Stimulated activated CD8-positive, alpha-beta memory T cell treated with anti-CD3 and anti-CD28 coated beads, Interleukin-2, amount 100 ng/mL, for 48 hours (primary cell): ENCODE data around the gene EXOC5.
"Not testable (repeated sequence)": the region's sequence is repeated elsewhere in the genome, so short reads cannot be mapped to it uniquely, and the experiment has no call there.

Source experiments
- DNase-seq, 2 donors: peaks; one replicate each; pipeline ENCODE4 v3.0.0-alpha.2; 2020; ENCODE audit warnings: low read depth in 2 of 2

Gene EXOC5

GRCh38 chr14:57254884-57255283, 13.8 kb downstream of the EXOC5 start:
- no peak for DNase-seq

DNA sequence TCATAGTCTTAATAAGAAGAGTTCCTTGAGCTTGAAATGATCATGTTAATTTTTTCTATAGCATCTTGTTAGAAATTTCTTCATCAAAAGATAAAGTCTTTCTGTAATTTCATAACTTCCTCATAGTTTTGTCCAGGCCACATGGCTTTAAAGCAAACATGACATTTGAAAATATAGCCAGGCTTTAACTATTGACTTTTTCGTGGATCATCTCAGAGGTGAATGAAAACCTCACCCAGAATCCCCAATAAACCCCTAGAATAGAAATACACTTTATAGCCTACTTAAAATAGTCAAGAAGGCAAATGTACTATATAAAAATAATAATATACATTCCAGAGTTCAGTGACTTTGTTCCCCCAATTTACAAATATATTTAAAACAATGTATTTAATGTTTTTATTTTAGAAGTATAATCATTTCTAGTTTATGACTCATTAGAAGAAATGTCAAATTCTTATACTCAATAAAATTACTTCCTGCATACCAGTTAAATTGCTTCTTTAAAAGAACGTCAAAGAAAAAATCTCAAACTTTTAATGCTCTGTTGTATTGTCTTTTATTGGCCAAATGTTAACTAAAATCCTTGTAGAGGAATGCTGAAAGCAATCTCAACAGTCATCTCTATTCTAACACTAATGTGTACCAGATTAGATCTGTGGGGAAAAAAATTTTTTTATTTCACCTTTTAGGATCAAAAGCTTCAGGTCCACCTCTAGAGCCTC, 21.6 kb downstream of the EXOC5 start:
- DNase-seq = no peak

- no peak for DNase-seq
Measured at GRCh38 chr14:57245941-57246340, 22.8 kb downstream of the EXOC5 start.

DNA sequence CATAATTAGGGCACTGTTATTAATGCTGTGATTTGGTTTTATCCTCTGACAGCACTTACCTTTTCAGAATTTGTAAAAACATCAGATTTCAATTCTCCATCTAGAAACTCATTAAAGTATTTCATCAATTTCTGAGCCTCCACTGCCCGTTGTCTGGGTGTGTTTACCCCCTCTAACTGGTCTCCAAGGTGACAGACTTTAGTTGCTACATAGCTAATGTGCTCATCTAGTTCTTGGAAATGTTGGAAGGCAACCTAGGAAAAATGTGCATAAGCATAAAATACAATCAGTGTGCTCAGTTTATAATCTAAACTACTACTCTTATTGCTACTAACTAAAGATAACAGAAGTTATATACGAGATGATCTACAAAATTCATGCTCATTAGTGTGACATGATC, 24.6 kb downstream of the EXOC5 start:
- no peak for DNase-seq

GRCh38 chr14:57243320-57243719, 25.4 kb downstream of the EXOC5 start:
- DNase-seq = no peak

DNA sequence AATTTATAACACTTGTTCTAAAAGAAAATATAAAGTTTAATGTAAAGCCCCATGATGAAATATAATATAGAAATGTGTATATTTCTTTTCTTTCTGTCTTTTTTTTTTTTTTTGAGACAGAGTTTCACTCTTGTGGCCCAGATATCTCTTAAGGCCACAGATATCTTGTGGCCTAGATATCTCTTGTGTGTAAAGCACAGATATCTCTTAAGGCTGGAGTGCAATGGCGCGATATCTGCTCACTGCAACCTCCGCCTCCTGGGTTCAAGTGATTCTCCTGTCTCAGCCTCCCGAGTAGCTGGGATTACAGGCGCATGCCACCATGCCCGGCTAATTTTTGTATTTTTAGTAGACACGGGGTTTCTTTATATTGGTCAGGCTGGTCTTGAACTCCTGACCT, 28.6 kb downstream of the EXOC5 start:
- DNase-seq = not testable (repeated sequence)

DNA sequence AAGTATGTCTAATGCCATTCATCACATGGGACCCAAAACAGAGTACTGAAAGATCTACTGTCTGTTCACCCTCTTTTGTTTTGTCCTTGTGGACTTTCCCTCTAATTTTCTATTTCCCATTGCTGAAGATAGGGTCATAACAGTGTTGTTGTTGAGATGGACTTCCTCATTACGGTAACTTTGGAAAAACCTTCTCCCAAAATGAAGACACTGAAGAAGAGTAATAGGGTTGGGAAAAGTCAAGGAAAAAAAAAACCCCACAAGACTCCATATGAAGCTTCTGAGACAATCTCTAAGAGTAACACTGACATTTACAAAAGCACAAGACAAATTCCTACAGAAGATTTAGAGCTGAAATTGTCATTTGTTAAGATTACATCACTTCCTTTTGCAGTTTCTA, 36.7 kb downstream of the EXOC5 start:
- DNase-seq = no peak

DNA sequence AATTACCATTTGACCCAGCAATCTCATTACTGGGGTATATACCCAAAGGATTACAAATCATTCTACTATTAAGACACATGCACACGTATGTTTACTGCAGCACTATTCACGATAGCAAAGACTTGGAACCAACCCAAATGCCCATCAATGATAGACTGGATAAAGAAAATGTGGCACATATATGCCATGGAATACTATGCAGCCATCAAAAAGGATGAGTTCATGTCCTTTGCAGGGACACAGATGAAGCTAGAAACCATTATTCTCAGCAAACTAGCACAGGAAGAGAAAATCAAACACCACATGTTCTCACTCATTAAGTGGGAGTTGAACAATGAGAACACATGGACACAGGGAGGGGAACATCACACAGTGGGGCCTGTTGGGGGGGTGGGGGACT, 40.4 kb downstream of the EXOC5 start:
- not testable (repeated sequence) for DNase-seq

DNA sequence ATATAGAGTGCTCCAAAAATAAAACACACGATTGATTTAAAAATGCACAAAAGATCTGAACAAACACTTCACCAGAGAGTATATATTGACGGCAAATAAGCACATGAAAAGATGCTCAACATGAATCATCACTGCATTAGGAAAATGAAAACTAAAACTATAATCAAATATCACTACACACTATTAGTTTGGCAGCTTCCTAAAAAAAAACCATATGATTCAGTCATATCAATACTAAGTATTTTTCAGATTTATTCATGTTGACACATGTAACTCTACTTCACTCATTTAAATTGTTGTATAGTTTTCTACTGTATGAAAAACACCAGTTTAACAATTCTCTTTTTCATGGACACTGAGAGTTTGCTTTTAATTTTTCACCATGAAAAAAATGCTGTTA, 41.6 kb downstream of the EXOC5 start:
- DNase-seq = no peak

DNA sequence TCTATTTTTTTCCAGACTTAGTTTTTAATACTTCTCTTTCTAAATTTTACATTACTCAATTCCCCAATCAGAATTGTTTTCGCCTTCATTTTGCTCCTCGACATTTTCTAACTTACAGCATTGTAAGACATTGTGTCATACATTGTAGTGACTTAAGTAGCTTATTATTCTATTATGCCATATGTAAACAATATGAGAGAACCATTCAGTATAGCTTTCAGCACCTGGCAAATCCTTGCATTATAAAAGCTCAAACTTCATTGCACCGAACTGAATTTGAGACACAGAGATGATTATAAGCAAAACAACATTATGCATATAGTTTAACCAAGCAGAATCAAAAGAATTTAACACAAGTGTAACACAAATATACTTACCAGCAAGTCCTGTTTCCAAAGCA, 46.8 kb downstream of the EXOC5 start:
- DNase-seq = no peak

DNA sequence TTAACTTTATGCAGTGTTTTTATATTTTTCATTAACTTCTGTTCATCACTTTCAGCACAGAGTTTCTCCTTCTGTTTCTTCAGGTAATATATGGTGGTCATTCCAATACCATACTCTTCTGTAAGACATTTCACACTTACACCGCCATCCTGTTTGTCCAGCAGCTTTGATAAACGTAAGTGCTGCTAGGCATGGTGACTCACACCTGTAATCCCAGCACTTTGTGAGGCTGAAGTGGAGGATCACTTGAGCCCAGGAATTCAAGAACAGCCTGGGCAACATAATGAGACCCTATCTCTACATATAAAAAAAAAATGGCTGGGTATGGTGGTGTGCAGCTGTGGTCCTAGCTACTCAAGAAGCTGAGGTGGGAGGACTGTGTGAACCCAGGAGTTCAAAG, 55.8 kb downstream of the EXOC5 start:
- no peak for DNase-seq

DNA sequence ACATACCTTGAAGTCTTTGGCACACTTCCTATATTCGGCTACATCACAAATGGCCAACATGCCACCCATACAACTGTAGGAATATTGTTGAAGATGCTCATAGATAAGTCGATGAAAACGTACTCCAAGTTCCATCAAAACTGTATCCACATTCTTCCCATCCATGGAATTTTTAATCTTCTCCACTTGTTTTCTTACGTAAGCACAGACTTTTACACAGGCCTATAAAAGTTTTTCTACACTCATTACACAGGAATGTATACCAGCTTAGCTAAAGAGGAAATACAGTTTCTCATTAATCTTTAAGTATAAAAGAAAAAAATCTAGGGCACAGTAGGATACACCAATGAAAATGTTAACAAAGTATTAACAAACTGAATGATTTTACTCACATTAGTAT, 59.1 kb downstream of the EXOC5 start:
- no peak for DNase-seq

- DNase-seq = no peak
Measured at GRCh38 chr14:57205938-57206337, 62.8 kb downstream of the EXOC5 start.

GRCh38 chr14:57202672-57203071, 66.0 kb downstream of the EXOC5 start:
- DNase-seq = not testable (repeated sequence)

GRCh38 chr14:57199921-57200320, 68.8 kb downstream of the EXOC5 start:
- DNase-seq = no peak

DNA sequence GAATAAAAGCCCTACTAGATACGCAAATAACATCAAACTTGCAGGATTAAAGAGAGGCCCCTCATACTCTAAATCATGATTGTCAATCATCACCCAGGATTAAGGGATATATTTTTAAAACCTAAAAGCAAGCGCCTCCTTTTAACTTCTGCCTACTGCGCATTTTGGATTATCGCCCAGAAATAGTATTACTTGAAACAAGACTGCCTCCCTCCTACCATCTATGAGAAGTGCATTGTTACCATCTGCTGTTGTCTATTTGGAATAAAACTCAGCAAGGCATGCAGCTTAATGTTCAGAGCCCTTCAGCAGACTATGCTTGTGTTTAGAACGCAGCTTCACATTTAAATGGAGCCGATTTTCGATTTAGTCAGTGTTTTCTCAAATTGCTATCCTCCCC, 79.6 kb downstream of the EXOC5 start:
- DNase-seq = no peak

- no peak for DNase-seq
Measured at GRCh38 chr14:57182760-57183503, 85.8 kb downstream of the EXOC5 start.

DNA sequence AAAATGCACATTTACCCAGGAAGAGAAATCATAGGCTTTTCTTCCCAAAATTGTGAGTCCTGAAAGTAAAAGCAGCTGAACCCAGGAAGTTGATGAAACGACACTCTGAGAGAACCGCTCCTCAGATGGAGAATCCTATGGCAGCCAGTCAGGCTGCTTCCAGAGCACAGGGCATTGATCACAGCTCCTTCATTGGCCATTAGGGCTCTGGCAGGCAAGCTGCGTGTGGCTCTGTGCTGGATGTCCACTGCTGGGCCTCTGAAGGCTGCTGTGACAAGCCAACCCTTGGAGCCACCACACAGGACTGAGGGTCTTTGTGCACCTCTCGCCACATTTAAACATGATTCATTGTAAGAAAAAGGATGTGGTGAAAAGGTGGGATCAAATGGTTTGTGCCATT, 89.4 kb downstream of the EXOC5 start:
- no peak for DNase-seq

- no peak for DNase-seq
Measured at GRCh38 chr14:57174466-57174865, 94.2 kb downstream of the EXOC5 start.

DNA sequence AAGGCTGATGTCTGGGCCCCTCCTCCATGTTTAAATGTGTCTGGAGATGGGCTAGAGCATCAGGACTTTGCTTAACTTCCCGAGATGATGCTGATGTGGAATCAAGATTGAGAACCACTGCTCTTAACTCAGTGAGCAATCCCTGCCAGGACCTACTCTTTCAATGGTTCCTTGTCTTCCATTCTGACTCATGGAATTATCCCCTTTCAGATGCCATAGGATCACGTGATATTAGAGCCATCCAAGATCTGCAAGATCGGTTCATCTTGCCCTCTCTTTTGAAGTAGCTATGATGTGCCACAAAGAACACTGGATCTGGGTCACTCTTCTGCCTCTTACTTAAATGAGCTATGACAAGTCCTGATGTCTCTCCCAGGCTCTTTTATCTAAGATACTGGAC, 96.8 kb downstream of the EXOC5 start:
- DNase-seq = no peak

DNA sequence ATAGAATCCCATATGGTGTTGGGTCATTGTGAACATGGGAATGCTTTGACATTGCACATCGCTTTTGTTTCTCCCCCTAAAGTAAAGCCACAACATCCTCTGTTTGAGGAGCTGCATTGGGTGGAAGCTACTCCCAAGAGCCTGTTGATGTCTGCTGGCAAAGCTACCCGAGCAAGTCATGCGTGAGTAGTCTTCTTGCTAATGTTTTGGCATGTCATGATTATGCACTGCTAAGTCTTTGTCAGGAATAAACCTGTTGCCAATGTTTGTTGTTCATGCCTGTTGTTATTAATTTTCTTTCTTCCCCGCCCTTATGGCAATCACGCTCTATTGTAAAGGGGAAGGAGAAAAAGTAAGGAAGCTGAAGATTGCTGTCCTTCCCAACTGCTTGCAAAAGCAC, 97.3 kb downstream of the EXOC5 start:
- no peak for DNase-seq

DNA sequence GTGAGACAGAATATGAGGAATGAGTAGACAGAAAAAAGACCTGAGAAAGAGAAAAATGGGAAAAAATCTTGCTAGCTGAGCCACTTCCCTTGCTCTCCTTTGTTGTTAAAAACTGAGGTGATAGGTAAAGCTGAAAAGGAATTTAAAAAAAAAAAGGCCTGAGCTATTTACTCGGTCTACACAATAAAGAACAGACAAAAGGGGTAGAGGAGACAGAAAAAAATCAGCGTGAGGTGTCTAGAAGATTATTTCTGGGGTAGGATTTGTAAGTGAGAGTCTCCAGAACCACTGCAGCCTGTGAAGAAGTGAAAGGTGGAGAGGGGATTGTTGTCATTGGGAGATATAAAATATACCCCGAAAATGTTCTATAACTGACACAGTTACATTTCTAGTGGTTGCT, 98.8 kb downstream of the EXOC5 start:
- DNase-seq = no peak

DNA sequence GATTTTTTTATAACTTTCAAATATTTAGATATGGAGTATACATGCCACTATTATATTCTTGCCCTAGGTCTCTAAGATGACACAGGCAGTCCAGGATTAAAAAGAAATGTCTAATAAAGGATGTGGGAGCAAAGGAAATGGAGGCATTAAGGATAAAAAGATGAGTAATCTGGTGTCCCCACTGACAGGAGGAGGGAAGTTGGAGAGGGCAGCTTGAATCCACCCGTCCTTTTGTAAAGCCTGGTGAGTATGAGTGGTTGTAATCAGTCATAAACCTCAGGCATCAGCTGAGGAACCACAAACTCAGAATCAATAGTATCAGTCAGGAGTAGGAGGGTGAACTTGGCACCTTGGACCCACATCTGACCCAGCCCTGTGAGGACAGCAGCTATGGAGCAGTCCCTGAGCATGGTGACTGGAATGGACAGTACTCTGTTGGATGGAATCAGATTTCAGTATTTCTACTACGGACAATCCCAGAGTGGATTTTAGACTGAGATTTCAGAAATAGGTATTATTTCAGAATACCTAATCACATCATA, 100.5 kb downstream of the EXOC5 start:
- DNase-seq = no peak
